GM10847 (cell line): ENCODE results near the gene KDM4C.

Source experiments
- POLR2A ChIP-seq: IDR thresholded peaks from 2 replicates; pipeline ENCODE4 v1.6.1; 2011; ENCODE audit not compliant: insufficient read length; ENCODE audit errors: extremely low read depth

KDM4C gene

DNA sequence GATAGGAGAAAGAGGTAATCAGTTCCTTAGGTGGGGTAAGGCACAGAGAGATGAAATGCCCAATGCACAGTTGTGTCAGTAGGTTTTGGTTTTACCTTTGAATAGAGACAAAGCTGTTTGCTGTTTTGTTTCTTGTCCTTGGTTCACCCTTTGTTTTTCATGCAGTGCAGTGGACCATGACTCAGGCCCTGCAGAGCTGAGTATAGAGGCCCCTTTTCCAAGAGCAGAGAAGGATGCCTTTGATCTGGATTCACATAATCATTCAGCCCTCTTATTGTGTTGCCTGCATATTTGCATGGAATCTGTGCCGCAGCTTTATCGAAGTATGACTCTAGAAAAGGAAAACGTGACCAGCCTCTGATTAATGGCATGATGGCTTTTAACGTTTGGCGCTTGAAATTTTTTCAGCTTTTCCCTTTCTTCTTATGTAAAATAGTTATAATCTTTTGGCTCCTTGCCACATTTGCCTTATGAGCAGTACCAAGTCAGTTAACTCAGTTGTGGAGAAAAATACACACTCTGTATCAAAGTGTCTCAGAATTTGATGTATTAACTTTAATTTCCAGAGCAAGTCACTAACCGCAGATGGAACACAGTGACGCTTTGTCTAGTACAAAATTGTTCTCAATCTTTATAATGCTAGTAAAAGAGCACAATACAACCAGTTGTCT, 197.6 kb downstream of the KDM4C start:
- no peak for TF ChIP-seq POLR2A

DNA sequence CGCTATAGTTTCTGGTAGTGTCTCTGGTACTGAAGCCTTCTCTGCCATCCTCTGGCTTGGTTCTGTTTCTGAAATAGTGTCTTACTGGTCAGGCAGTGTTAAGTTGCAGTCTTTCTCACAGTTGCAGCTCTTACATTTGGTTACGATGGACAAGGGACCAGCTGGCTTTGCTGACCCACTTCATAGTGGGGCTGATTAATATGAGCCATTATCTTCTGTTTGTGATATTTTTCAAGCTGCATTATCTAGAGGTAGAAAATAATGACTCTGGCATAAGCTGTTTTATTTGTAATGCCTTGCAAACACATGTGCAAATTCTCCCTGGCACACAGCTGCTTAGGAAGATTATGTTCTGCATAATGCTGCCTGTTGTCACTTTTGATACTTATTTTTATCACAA, 199.1 kb downstream of the KDM4C start:
- TF ChIP-seq POLR2A: no peak

DNA sequence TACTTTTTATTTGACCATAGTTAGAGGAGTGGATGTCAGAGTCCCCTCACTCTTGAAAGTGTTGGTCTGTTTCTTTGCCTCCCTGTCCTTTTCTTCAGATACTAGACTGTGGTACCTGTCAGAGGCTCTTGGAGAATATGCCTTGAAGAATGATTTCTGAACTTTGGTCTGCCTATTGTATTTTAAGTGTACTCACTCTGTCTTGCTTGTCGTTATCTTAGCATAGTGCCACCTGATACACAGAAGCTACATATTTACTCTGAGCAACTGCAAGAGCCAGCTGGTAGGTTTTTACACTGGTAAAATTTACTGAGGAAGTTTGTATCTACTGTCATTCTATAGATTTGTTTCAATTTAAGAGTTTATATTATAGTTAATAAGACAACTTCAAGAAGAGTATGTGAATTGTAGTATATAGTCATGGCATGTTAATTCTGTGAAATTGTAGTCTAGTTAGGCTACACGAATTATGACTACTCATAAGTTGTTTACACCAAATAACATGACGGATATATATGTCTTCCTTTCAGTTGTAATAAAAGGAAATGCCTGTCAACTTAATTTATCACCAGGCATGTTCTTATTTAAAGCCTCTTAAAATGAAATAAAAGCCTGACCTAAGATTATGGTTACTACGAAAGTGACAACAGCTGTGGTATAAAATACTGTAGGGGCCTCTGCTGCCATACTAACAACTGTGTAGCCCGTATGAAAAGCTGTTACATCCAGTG, 201.7 kb downstream of the KDM4C start:
- no peak for TF ChIP-seq POLR2A

DNA sequence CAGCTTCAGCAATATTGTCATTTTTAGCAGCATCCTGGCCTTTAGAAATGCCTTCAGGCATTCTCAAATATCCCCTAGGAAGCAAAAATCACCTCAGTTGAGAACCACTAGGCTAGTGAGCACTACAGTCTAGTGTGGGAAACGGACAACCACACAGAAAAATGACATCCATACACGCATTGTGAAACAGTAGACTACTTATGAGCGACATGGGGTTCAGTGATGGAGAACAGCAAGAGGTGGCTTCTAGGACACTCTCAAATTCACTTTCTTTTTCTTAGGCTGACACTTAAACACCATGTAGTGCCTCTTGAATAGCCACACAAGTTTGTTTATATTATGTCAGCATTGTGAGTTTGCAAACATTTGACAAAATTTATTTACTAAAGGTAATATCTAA, 203.0 kb downstream of the KDM4C start:
- no peak for TF ChIP-seq POLR2A

DNA sequence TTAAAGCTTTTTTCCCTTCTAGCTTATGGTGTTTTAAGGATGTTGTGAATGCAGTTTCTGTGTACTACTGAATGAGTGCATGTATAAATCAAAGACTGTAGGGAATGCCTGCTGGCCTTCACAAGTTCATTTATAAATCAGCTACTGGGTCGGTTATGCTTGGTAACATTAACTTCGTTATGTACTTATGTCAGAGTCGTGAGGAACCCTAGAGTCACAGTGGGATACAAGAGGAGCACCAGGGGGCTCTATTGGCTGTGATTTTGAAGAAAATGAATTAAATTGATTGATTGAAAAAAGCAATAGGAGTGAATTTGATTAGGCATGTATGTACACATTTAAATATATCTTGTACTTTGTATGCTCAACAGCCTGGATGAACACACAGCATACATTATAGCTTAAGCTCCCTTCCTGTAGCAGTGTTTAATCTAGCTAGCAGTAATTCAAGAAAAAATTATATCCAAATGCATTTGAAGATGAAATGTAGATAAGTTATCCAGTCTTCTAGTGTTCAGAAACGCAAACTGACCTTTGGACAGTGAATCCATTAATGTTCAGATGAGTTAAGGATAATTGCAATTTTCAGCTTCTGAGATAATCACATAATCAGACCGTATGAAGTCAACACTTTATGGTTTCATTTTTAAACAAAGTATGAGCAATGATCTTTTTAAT, 204.2 kb downstream of the KDM4C start:
- TF ChIP-seq POLR2A: no peak

- no peak for TF ChIP-seq POLR2A
Measured at GRCh38 chr9:6965566-6965965, 207.8 kb downstream of the KDM4C start.

GRCh38 chr9:6968271-6968670, 210.5 kb downstream of the KDM4C start:
- TF ChIP-seq POLR2A: no peak

DNA sequence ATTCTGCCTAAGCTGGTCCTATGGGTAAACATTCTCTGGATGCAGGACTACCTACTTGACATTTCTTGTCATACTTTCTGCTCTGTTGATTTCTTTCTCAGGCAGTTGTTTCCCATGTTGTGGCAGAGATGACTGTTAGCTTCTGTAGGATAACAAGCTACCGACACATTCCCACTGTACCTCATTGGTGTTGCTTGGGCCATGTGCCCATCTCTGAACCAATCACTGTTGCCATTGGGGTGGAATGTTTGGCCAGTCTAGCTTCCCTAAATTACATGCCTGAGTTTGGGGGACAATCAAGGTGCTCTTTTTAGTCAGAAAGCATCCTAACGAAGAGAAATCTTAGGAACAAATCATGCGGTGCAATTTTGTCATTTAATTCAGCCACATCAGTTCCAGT, 212.0 kb downstream of the KDM4C start:
- TF ChIP-seq POLR2A: no peak

- TF ChIP-seq POLR2A: no peak
Measured at GRCh38 chr9:6973089-6973488, 215.3 kb downstream of the KDM4C start.

DNA sequence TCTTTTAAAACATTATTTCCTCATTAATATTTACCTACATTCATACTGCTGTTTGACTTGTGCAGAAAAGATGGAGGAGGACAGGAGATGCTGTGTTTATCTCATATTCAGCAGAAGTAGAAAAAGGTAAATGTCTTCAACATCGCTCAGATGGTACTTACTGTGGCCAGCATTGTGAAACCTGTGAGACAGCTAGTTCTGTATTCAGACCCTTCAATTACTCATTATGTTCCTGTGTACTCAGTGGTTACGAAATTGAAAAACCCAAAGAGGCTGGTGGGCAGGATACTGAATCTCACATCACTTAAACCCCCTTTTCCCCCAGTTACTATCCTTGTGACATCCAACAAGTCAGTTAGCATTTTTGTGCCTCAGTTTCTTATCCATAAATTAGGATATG, 216.0 kb downstream of the KDM4C start:
- TF ChIP-seq POLR2A: no peak

DNA sequence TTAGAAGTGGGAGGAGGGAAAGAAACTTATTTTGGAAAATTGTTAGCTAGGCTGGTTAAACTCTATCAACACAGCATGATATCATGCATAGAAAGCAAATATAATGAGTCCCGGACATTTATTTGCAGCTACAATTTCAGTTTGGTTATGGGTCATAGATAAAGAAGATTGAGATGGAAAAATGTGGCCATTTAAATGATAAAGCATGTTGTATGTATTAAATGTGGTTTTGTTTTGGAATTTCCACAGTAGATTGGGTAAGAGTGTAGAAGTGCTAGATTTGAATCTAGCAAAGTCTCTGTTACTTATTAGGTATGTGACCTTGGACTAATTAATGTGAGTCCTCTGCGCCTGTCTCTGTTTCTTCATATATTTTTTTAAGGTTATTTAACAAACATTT, 217.4 kb downstream of the KDM4C start:
- TF ChIP-seq POLR2A: no peak

DNA sequence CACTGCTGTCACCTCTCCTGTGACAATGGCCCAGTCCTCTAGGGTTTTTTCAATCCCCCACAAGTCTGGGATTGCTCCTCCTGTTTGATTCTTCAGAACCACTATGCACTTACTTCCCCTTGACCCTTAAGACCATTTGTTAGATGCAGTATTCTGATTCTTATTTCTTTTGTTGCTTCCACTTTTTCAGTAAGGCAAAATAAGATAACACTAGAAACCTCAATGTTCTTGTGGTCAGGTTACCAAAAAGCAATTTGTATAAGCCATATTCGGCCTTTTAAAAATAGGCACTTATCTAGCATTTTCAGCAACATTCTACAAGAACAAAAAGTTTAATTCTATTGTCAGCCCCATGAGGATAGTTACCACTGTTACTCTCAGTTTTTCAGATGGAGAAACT, 220.0 kb downstream of the KDM4C start:
- TF ChIP-seq POLR2A: no peak

- no peak for TF ChIP-seq POLR2A
Measured at GRCh38 chr9:6978591-6978990, 220.8 kb downstream of the KDM4C start.

- no peak for TF ChIP-seq POLR2A
Measured at GRCh38 chr9:6984941-6985578, 227.3 kb downstream of the KDM4C start.

GRCh38 chr9:6986141-6986815, 228.5 kb downstream of the KDM4C start:
- TF ChIP-seq POLR2A: no peak

GRCh38 chr9:6987381-6987780, 229.6 kb downstream of the KDM4C start:
- no peak for TF ChIP-seq POLR2A

GRCh38 chr9:6991418-6991817, 233.6 kb downstream of the KDM4C start:
- no peak for TF ChIP-seq POLR2A
